NCI-H748 (cell line): ENCODE results near the gene UCK2.
"Not testable (repeated sequence)": the region's sequence is repeated elsewhere in the genome, so short reads cannot be mapped to it uniquely, and the experiment has no call there.

ENCODE experiments used
- DNase-seq: peaks from one replicate; lab custom pipeline; 2025; ENCODE audit not compliant: unreplicated experiment; lab: John Stamatoyannopoulos, UW

The UCK2 gene

GRCh38 chr1:165827268-165828102 is at the start of gene UCK2:
Gene UCK2, plus strand, starts transcription at chr1:165827614. Its CDS starts 220 bp downstream, at chr1:165827834.
- DNase-seq: peak; percentile 92

DNA sequence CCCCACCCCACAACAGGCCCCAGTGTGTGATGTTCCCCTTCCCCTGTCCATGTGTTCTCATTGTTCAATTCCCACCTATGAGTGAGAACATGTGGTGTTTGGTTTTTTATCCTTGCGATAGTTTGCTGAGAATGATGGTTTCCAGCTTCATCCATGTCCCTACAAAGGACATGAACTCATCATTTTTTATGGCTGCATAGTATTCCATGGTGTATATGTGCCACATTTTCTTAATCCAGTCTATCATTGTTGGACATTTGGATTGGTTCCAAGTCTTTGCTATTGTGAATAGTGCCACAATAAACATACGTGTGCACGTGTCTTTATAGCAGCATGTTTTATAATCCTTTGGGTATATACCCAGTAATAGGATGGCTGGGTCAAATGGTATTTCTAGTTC is 49.2 kb upstream of the UCK2 start:
- not testable (repeated sequence) for DNase-seq

GRCh38 chr1:165783519-165783918 is 43.9 kb upstream of the UCK2 start:
- peak; percentile 5 for DNase-seq

DNA sequence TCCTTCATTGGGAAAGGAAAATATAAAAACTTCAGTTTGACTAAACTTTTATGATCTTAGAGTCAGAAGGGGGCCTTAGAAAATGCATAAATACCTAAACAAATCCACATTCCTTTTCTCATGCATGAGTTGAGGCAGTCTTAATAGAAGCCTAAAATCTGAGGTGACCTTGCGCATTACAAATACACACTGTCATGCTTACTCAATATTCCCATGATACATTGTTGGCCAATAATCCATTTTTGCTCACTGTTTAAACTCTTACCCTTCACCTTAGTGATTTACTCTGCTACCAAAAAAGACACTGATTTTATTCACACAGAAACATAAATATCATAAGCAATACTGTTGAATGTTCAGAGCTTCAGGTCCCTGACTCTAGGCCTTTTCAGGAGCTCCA is 39.7 kb upstream of the UCK2 start:
- no peak for DNase-seq

DNA sequence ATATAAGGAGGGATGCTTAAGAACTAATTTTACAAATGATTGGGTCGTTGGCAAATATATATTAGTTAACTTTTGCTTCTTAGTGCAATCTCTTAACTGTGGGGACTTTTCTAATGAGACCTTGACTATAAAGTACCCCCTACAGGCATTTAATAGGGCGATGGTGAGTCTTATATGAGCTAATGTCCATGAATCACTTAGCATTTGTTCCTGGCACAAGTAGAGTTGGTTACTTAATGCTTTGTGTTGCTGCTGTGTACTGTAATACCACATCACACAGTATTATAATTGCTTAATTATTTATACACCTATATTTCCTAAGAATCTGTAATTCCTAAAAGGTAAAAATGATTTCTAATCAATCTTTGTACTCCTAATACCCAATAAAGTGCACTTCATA is 33.5 kb upstream of the UCK2 start:
- no peak for DNase-seq

DNA sequence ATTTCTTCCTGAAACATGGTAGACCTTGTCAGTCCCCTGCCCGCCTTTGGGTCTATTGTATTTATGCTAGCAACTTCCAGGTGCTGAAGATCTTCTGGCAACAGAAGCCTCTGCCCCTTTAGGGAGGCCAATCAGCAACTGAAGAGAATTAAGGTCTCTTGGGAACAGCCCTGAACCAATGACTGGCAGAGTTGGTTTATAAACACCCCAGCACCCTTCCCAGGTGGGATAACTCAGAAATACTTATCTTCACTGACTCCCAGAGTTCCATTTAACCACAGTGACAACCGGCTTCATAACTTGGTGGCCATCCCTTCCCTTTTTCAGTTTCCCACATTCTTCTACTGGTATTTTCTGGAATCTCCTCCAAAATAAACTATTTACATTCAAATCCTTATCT is 31.5 kb upstream of the UCK2 start:
- DNase-seq: no peak

DNA sequence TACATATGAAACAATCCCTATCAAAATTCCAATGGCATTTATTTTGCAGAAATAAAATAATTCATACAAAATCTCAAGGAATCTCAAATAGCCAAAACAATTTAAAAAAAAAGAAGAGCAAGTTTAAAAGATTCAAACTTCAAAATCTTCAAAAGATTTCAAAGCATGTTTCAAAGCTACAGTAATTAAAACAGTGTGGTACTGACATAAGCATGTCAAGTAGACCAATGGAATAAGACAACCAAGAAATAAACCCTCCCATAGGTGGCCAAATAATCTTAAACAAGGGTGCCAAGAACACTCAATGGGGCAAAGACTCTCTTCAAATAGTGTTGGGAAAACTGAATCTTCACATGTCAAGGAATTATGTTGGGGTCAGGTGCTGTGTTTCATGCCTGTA is 28.0 kb upstream of the UCK2 start:
- no peak for DNase-seq

- not testable (repeated sequence) for DNase-seq
Measured at GRCh38 chr1:165804513-165804912, 22.9 kb upstream of the UCK2 start.

GRCh38 chr1:165807613-165808012 is 19.8 kb upstream of the UCK2 start:
- DNase-seq: no peak

DNA sequence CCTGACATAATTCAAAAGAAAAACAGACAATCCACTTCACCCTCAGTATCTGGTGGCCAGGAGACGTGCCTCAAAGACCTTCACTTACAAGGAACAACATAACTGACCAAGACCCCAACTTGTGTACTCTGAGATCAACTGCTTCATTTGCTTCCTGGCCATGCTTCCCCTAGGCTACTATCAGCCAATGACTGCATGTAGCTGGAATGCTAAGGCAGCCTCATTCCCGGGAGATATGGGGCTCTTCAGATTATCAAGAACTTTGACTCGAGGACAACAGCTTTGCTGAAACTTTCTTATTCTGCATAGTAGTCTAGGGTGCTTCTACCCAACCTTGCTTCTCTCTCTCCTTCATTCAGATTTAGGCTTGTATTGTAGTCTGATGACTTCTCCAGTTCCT is 11.7 kb upstream of the UCK2 start:
- DNase-seq: no peak

DNA sequence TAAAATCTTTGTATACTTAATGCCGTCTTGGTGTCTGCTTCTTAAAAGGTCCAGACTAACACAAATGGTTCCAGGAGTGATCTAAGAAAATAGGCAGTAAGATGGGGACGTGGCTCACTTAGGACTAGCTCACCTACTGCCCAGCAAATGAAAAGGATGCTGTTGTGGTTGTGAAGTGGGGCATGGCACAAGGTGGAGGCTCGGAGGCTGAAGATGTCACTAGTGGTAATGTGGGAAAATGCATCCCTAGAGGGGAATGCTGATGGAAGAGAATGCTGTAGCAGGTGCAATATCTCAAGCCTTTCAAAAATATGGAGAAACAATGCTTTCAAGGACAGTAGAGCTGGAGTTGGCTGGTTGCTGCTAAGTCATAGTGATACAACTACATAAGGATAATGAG is 11.3 kb upstream of the UCK2 start:
- no peak for DNase-seq

GRCh38 chr1:165816826-165817497 is 10.5 kb upstream of the UCK2 start:
- DNase-seq: no peak

GRCh38 chr1:165823552-165824268 is 3.7 kb upstream of the UCK2 start:
- DNase-seq: no peak

GRCh38 chr1:165824269-165824643 is 3.2 kb upstream of the UCK2 start:
- no peak for DNase-seq

DNA sequence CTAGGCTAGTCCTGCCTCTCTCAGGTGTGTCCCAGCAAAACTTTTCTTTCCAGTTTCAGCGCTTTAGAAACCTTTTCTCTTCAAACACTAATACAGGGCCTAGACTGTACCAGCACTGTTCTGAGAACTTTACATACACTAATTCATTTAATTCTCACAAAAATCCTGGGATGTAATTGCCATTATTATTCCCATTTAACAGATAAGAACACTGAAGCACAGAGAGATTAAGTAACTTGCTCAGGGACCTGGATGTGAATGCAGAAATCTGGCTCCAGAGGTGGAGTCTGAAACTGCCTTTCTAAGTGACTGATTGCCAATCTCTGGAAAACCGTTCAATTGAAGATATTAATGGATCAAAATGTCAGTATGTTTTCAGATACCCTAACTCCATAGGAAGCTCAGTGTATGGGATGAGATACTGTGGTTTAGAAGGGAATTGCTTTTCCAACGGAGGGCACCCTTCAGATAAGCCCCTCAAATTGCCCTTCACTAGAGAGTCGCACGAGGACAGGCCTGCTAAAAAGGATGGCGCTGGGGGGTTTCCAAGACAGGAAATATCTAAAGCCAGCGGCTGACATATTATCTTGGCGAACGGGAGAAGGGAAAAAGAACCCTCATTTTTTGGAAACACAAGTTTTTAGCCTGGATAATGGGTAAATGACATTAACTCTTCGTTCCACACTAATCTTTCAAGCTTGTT is 698 bp upstream of the UCK2 start:
- DNase-seq: no peak

DNA sequence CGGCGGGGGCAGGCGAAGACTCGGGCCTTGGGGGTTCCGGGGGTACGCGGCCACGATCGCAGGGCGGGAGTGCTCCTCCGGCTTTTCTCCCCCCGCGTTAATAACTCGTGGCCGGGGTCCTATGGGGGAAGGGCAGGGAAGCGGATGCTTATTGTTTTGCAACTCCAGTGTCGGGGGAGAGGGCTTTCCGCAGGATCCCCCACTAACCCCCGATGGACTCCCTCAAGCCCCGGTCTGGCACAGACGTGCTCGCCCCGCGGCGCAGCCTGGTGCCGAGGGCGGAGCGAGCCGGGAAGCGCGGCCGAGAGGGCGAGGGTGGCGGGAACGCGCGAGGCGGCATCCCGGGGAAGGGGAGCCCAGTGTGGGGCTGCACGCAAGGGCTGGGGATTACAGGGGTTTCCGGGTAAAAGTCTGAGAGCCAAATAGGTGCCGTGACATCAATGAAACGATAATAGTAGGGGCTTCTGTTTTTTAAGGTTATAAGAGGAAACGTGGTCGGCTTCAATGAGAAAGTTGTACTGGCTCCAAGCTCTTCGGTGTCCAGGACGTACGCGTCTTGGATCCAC is 772 bp downstream of the UCK2 start:
- peak; percentile 75 for DNase-seq

GRCh38 chr1:165828669-165829329 is 1.4 kb downstream of the UCK2 start:
- DNase-seq: peak; percentile 92

GRCh38 chr1:165829888-165830287 is 2.5 kb downstream of the UCK2 start:
- no peak for DNase-seq

DNA sequence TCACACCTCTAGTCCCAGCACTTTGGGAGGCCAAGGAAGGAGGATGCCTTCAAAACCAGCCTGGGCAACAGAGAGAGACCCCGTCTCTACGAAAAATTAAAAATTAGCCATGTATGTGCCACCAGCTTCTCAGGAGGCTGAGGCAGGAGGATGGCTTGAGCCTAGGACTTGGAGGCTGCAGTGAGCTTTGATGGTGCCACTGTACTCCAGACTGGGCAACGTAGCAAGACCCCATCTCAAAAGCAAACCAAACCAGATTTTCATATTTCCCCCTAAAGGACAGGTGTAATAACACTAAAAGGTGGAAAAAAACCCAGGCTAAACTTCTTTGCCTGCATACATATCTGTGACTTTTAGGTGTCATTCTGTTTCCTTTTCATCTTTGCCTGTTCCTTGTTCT is 3.7 kb downstream of the UCK2 start:
- DNase-seq: no peak

DNA sequence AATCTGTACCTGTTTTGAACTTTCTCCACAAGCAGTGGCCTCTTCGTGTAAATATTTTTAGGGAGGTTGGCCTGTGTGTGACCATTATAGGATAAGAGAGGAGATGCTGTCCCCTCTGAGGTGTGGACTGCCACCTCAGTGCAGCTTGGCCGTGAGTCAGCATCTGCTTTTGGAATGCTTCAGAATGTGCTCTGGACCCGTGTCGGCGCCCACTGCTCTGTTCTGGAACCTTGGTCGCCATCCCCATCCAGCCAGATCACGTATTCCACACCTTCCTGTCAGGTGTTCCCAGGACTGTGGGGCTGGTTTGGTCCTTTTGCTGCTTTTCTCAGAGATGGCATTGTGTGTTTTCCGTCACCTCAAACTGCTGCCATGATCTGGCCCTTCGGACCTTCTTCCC is 5.5 kb downstream of the UCK2 start:
- DNase-seq: no peak
